Body of pancreas (tissue), 4 donors: ENCODE measurements around the gene KIF18A. TPM values are rescaled to one million over a fixed set of nuclear protein-coding genes. Genes with fewer than 3 reads are reported as not detected.

Experiments used
- ATAC-seq: fragments of 150-250 bp; one replicate; pipeline ENCODE4 v1.9.1; 2016
- DNase-seq, 4 donors: peaks; one replicate each; pipeline ENCODE4 v3.0.0-alpha.2; 2019
- H3K27ac ChIP-seq, 4 donors: fragments of 200-600 bp; sonication (generic); 1 replicate in 3 of 4; 2 replicates in 1 of 4; pipeline versions ENCODE4 v1.5.1 to v1.6.1; 2016 to 2019; ENCODE audit warnings: mild to moderate bottlenecking in 1 of 4, mixed read lengths in 1 of 4, moderate library complexity in 1 of 4
- H3K27me3 ChIP-seq, 2 donors: fragments of 200-600 bp; sonication (generic); one replicate each; pipeline ENCODE4 v1.6.0; 2016; ENCODE audit warnings: mild to moderate bottlenecking in 1 of 2
- H3K36me3 ChIP-seq, 2 donors: fragments of 200-600 bp; sonication (generic); replicated peaks in 1 of 2; 2 replicates each; pipeline ENCODE4 v1.5.1; 2016; ENCODE audit warnings: low read depth in 2 of 2; ENCODE audit not compliant: insufficient read depth in 1 of 2
- H3K4me1 ChIP-seq: fragments of 200-600 bp; sonication (generic); one replicate; pipeline ENCODE4 v1.6.0; 2016
- H3K4me3 ChIP-seq, 2 donors: fragments of 200-600 bp; sonication (generic); 1 replicate in 1 of 2; 2 replicates in 1 of 2; pipeline ENCODE4 v1.5.1; 2016 to 2019
- H3K9me3 ChIP-seq, 3 donors: fragments of 200-600 bp; sonication (generic); 1 replicate in 2 of 3; 2 replicates in 1 of 3; pipeline ENCODE4 v1.5.1; 2016
- POLR2A ChIP-seq, 3 donors: fragments of 450-650 bp; IDR thresholded peaks; one replicate each; pipeline ENCODE4 v1.6.1; 2016; ENCODE audit warnings: antibody characterized with exemption in 3 of 3, mild to moderate bottlenecking in 2 of 3
- WGBS, 2 donors: methylation state at CpG; one replicate each; pipeline ENCODE4 v1.1.5; 2017; 5-methylcytosine and 5-hydroxymethylcytosine counted together
- intact Hi-C: fragments of 100-400 bp; cut with DNase I; formaldehyde crosslinking; loops from one replicate; pipeline ENCODE4 v1.15.1; 2023
- total RNA-seq, 2 donors: library from RNA; depleted of rRNA; stranded (reverse); fragments of >200 nt; gene quantifications; one replicate each; pipeline ENCODE4 v1.1.0, GENCODE V29; 2016
- TF ChIP-seq, protein P1 (sequence below), 7 experiments: fragments of 450-650 bp in 4 of 7; fragments of 200-600 bp in 3 of 7; sonication (generic) in 3 of 7; IDR thresholded peaks; one replicate each; pipeline ENCODE4 v1.5.1; 2016 to 2019; ENCODE audit warnings: antibody characterized with exemption in 7 of 7

Gene KIF18A
- total RNA-seq, 2 donors from 2014 or later, result 0.52 TPM; not detected in 1

DNA sequence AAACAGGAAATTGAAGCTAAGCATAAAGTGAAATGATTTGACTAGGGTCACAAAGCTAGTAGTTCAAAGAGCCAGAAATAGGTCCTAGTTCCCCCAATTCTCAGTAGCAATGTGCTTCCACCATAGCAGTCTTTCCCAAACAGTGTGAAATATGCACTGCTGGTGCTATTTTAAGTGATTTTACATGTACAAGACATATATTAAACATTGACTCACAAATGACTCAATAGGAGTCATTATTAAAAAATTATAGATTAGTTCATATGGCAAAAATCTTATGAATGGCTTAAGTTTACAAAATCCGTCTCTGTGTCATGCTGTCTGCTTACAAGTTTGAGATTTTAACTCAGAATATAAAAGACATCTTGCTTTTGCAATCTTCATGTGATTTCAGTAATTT is 21.4 kb downstream of the KIF18A start:
- Histone ChIP-seq H3K4me3 (no peak overlapping the region), H3K27ac (no peak overlapping the region), H3K4me1 (no peaks in the 10 kb centered on the region), H3K36me3 (no peaks in the 10 kb centered on the region), H3K27me3 (no peaks in the 10 kb centered on the region), H3K9me3 (no peaks in the 10 kb centered on the region)
- TF ChIP-seq, protein P1, sequence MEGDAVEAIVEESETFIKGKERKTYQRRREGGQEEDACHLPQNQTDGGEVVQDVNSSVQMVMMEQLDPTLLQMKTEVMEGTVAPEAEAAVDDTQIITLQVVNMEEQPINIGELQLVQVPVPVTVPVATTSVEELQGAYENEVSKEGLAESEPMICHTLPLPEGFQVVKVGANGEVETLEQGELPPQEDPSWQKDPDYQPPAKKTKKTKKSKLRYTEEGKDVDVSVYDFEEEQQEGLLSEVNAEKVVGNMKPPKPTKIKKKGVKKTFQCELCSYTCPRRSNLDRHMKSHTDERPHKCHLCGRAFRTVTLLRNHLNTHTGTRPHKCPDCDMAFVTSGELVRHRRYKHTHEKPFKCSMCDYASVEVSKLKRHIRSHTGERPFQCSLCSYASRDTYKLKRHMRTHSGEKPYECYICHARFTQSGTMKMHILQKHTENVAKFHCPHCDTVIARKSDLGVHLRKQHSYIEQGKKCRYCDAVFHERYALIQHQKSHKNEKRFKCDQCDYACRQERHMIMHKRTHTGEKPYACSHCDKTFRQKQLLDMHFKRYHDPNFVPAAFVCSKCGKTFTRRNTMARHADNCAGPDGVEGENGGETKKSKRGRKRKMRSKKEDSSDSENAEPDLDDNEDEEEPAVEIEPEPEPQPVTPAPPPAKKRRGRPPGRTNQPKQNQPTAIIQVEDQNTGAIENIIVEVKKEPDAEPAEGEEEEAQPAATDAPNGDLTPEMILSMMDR (IDR thresholded peaks at IDR 0.05), result no peak
- no peak for TF ChIP-seq POLR2A (IDR thresholded peaks at IDR 0.05)
- 85 to 87% methylated on average over 1 of the region's 1 CpG for WGBS, 2 donors
- ATAC-seq, result no peak
- intact Hi-C loops, result no loop called here
- no peak for DNase-seq

GRCh38 chr11:28083118-28083517 is 24.8 kb downstream of the KIF18A start:
- no peaks in the 10 kb centered on the region for H3K4me1 ChIP-seq
- no peaks in the 10 kb centered on the region for H3K36me3 ChIP-seq
- WGBS, 2 donors, result 93 to 98% methylated on average over 1 of the region's 1 CpG
- no peaks in the 10 kb centered on the region for H3K9me3 ChIP-seq
- TF ChIP-seq, protein P1 (IDR thresholded peaks at IDR 0.05), result no peak
- TF ChIP-seq POLR2A (IDR thresholded peaks at IDR 0.05), result no peak
- DNase-seq (no peak), ATAC-seq (no peak)
- H3K27me3 ChIP-seq, result no peaks in the 10 kb centered on the region
- intact Hi-C loops, result no loop called here
- H3K27ac ChIP-seq, result no peak overlapping the region
- H3K4me3 ChIP-seq, result no peak overlapping the region

- whole genome bisulfite sequencing, 2 donors, result 88 to 90% methylated on average over 3 of the region's 3 CpGs
- TF ChIP-seq, protein P1 (IDR thresholded peaks at IDR 0.05), result no peak
- TF ChIP-seq POLR2A (IDR thresholded peaks at IDR 0.05), result no peak
- intact Hi-C loops, result no loop called here
- Histone ChIP-seq H3K9me3 (no peaks in the 10 kb centered on the region), H3K36me3 (no peaks in the 10 kb centered on the region), H3K4me3 (no peak overlapping the region), H3K27ac (no peak overlapping the region), H3K4me1 (no peaks in the 10 kb centered on the region), H3K27me3 (no peaks in the 10 kb centered on the region)
- DNase-seq (no peak), ATAC-seq (no peak)
Measured at GRCh38 chr11:28077521-28077920, 30.4 kb downstream of the KIF18A start.

DNA sequence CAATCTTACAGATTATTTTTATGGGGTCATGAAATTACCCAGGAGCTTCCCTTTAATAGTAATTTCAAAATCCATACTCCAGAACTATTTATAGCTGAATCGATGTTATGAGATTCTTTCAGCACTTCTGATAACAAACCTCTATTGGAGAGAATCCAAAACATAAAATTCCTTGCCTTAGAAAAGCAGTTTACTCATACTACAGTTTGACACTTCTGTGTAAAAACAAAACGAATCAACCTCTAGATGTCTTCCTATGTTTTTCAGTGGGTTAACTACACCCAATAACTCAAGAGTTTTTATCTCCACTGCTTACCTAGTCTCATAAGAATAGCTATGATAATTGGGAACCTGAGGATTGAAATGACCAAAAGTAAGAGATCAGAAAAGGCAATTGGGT is 35.6 kb downstream of the KIF18A start:
- no peaks in the 10 kb centered on the region for H3K27me3 ChIP-seq
- TF ChIP-seq, protein P1 (IDR thresholded peaks at IDR 0.05), result no peak
- TF ChIP-seq POLR2A (IDR thresholded peaks at IDR 0.05), result no peak
- H3K9me3 ChIP-seq, result no peaks in the 10 kb centered on the region
- WGBS, 2 donors, result 13 to 17% methylated on average over 2 of the region's 2 CpGs
- ATAC-seq, result no peak
- no peak overlapping the region for H3K4me3 ChIP-seq
- intact Hi-C loops, result no loop called here
- H3K27ac ChIP-seq, result no peak overlapping the region
- no peak for DNase-seq
- no peaks in the 10 kb centered on the region for H3K36me3 ChIP-seq
- no peaks in the 10 kb centered on the region for H3K4me1 ChIP-seq

DNA sequence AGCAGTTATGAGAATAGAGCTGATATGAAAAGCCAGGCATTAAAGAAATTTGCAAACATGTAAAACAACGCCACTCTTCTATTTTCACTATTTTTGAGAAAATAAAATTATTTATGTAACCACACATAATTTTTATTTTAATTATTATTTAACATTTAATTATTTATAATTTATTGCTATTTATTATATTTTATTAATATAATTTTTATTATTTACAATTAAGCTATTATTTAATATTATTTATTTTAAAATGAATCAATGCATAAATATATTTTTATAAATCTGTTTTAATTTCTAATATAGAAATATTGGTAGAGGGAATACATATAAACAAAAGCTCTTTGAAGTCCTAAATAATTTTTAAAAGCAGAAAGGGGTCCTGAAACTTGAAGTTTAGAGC is 36.7 kb downstream of the KIF18A start:
- Histone ChIP-seq H3K27me3 (no peaks in the 10 kb centered on the region), H3K9me3 (no peaks in the 10 kb centered on the region), H3K4me3 (no peak overlapping the region), H3K36me3 (no peaks in the 10 kb centered on the region), H3K4me1 (no peaks in the 10 kb centered on the region), H3K27ac (no peak overlapping the region)
- DNase-seq (no peak), ATAC-seq (no peak)
- 95 to 97% methylated on average over 1 of the region's 1 CpG for WGBS, 2 donors
- TF ChIP-seq POLR2A (IDR thresholded peaks at IDR 0.05), result no peak
- TF ChIP-seq, protein P1 (IDR thresholded peaks at IDR 0.05), result no peak
- intact Hi-C loops, result no loop called here
